ENCODE results near the gene SUDS3. TPM values are rescaled to one million over a fixed set of nuclear protein-coding genes. Genes with fewer than 3 reads are reported as not detected.
A peak's percentile ranks its signal among the peaks of the same experiment; 100 is the strongest.

Gene SUDS3
- total RNA-seq, 1 donor: 53.5 TPM

DNA sequence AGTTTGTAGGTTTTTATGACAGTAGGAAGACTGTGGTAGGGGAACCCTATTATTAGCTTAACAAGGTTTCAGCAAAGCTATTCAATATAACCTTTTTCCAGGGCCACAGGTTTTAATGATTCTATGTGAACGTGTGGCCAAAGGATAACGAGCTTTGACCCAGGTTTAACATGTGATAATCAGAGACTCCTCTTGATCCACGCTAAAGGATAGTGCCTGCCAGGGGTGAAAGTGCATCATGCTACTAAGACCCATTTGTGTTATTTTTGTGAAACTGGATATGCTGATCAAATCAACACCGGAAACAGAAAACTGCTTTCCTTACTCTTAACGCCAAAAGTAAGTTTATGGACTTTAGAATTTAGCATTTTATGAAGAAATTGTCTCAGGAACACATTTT, 2.7 kb upstream of the SUDS3 start:
- no peak for DNase-seq (ENCODE audit: low read depth)
- H3K4me3 ChIP-seq (ENCODE audit: low read depth, low read length): peak overlapping the region; percentile 77
- TF ChIP-seq, protein P1, sequence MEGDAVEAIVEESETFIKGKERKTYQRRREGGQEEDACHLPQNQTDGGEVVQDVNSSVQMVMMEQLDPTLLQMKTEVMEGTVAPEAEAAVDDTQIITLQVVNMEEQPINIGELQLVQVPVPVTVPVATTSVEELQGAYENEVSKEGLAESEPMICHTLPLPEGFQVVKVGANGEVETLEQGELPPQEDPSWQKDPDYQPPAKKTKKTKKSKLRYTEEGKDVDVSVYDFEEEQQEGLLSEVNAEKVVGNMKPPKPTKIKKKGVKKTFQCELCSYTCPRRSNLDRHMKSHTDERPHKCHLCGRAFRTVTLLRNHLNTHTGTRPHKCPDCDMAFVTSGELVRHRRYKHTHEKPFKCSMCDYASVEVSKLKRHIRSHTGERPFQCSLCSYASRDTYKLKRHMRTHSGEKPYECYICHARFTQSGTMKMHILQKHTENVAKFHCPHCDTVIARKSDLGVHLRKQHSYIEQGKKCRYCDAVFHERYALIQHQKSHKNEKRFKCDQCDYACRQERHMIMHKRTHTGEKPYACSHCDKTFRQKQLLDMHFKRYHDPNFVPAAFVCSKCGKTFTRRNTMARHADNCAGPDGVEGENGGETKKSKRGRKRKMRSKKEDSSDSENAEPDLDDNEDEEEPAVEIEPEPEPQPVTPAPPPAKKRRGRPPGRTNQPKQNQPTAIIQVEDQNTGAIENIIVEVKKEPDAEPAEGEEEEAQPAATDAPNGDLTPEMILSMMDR (IDR thresholded peaks at IDR 0.05; ENCODE audit: insufficient read depth, low read depth, low read length): no peak

DNA sequence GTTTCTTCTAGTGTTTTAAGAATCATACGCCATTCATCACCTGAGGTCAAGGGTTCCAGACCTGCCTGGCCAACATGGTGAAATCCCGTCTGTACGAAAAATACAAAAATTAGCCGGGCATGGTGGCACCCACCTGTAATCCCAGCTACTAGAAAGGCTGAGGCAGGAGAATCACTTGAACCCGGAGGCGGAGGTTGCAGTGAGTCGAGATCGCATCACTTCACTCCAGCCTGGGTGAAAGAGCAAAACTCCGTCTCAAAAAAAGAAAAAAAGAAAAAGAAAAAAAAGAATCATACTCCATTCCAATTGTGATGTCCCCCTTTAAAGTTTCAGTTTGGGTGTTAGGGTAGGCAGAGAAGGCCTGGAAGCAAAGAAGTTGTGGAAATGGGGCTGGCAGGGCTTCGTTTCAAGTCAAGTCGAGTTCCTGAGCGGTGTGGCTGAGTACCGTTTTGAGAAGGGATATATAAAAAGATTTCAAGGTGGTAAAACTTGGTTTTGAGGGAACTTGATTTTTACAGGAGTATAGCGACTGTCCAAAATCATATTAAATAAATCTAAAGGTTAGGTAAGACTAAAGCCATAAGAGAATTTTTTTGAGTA, 2.1 kb upstream of the SUDS3 start:
- H3K4me3 ChIP-seq (ENCODE audit: low read depth, low read length): no peak overlapping the region
- TF ChIP-seq, protein P1 (IDR thresholded peaks at IDR 0.05; ENCODE audit: insufficient read depth, low read depth, low read length): no peak
- no peak for DNase-seq (ENCODE audit: low read depth)

DNA sequence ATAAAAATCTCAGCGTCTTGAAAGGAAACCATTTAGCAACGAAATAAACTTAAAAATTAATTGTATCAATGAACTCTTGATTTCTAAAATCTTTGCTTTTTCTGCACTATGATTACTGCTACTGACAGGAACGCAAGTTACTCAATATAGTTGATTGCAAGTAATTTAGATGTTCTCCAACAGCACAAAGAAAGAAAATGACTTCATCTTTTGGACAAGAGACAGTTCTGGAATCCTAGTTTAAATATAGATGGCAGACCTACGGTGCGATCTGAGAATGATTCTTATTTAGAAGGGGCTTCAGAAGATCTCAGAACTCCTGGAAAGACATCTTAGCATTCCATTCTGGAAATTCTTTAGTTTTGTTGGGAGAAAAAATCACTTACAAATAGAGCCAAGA, 1.4 kb upstream of the SUDS3 start:
- H3K4me3 ChIP-seq (ENCODE audit: low read depth, low read length): no peak overlapping the region
- TF ChIP-seq, protein P1 (IDR thresholded peaks at IDR 0.05; ENCODE audit: insufficient read depth, low read depth, low read length): no peak
- peak; percentile 49 for DNase-seq (ENCODE audit: low read depth)

DNA sequence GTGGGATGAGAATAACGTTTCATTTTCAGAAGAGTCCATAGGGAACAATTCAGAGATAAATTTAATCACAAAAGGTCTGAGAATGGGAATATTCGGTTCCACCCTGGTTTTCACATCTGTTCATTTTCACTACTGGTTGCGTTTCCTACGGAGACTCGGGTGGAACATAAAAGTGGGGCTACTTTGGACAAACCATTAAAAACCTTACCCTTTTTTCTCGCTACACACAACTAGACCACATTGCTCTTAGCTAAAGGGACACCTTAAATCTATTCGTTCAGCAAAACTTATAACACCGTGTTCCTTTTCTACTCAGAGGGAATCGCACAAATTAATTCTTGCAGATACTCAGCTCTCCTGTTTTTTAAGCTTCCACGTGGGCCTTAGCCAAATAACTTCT, 1.0 kb upstream of the SUDS3 start:
- H3K4me3 ChIP-seq (ENCODE audit: low read depth, low read length): peak overlapping the region; percentile 91
- TF ChIP-seq, protein P1 (IDR thresholded peaks at IDR 0.05; ENCODE audit: insufficient read depth, low read depth, low read length): no peak
- DNase-seq (ENCODE audit: low read depth): no peak

DNA sequence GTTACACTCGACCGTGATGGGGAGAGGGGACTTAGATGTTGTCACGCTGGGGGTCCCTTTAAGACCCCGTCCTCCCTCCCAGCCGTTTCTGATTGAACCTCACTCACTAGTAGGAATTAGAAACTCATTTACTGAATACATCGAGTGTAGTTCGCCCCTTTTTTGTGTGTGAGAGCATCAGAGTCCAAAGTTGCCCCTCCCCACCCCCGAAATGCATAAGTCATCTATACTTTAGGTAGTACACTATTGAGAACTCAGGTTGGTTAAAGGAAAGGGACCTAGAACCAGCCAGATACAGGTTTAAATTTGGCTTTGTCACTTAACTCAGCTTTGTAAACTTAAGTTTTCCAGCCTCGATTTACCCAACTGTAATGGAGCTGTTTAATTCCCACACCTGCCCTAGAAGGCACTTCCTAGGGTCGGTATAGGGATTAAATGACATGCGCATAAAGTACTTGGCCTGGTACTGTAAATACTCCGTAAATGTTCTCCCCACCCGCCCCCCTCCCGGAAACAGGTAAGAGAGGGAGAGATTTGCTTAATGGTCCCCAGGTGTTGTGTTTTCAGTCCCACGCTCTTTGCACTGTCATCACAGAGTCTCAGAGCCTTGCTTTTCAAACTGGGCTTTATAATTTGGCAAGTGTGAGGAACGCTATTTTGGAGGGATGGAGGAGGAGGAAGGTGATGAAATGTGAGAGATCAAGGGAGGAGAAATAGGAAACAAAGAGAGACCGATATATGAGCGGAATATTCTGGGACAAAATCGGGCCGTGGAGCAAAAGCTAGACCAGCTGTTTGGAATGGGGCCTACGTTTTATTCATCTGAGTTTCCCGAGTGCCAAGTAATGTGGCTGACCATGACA, 897 bp downstream of the SUDS3 start:
- TF ChIP-seq, protein P1 (IDR thresholded peaks at IDR 0.05; ENCODE audit: insufficient read depth, low read depth, low read length): no peak
- H3K4me3 ChIP-seq (ENCODE audit: low read depth, low read length): peak overlapping the region; percentile 91
- DNase-seq (ENCODE audit: low read depth): no peak

DNA sequence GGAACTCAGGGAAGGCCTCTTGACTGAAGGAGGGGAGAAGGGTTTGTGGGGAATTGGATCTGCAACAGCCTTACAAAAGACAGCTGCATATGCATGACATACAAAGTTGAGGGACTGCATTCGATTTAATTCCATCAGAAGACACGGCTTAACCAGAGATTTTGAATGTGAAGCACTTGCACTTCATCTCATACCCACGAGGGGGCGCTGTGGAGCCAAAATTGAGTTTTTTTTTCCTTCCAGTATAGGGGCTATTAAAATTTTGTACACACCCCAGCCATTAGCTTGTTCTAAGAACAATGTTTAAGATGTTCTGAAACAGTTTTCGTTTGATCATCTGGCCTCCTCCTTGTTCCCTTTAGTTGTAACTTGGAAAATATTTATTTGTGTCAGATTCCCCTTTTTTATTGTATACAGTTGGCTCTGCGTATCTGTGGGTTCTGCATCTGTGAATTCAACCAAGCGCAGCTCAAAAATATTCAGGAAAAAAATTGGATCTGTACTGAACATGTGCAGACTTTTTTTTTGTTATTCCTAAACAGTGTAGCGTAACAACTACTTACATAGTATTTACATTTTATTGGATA, 1.6 kb downstream of the SUDS3 start:
- peak; percentile 57 for DNase-seq (ENCODE audit: low read depth)
- H3K4me3 ChIP-seq (ENCODE audit: low read depth, low read length): peak overlapping the region; percentile 91
- TF ChIP-seq, protein P1 (IDR thresholded peaks at IDR 0.05; ENCODE audit: insufficient read depth, low read depth, low read length): peak; percentile 88

Measured in fibroblast of villous mesenchyme (primary cell).